ENCODE results near the gene SCFD1.

- no peak for TF ChIP-seq POLR2A (IDR thresholded peaks at IDR 0.05)
- TF ChIP-seq, protein P1, sequence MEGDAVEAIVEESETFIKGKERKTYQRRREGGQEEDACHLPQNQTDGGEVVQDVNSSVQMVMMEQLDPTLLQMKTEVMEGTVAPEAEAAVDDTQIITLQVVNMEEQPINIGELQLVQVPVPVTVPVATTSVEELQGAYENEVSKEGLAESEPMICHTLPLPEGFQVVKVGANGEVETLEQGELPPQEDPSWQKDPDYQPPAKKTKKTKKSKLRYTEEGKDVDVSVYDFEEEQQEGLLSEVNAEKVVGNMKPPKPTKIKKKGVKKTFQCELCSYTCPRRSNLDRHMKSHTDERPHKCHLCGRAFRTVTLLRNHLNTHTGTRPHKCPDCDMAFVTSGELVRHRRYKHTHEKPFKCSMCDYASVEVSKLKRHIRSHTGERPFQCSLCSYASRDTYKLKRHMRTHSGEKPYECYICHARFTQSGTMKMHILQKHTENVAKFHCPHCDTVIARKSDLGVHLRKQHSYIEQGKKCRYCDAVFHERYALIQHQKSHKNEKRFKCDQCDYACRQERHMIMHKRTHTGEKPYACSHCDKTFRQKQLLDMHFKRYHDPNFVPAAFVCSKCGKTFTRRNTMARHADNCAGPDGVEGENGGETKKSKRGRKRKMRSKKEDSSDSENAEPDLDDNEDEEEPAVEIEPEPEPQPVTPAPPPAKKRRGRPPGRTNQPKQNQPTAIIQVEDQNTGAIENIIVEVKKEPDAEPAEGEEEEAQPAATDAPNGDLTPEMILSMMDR (IDR thresholded peaks at IDR 0.05) = no peak
Measured at GRCh38 chr14:30588873-30589272, 33.2 kb upstream of the SCFD1 start.

Data from esophagus squamous epithelium (tissue), 4 donors.